Fibroblast of skin of back (primary cell): ENCODE results near the gene ZSCAN16.

ENCODE experiments used
- DNase-seq: peaks from one replicate; pipeline ENCODE4 v3.0.0-alpha.2; 2013

Gene ZSCAN16

GRCh38 chr6:28176373-28176772, 52.0 kb downstream of the ZSCAN16 start:
- DNase-seq, result no peak
